Spleen (tissue), 7 donors: ENCODE measurements around the gene HCRTR2.

Experiments used
- POLR2A ChIP-seq, 3 donors: fragments of 450-650 bp; IDR thresholded peaks; one replicate each; pipeline ENCODE4 v1.5.1; 2017; ENCODE audit warnings: antibody characterized with exemption in 3 of 3, mild to moderate bottlenecking in 1 of 3
- POLR2AphosphoS5 ChIP-seq, 3 donors: sonication (generic); formaldehyde crosslinking; IDR thresholded peaks; one replicate each; pipeline ENCODE4 v1.5.1; 2017; ENCODE audit warnings: antibody characterized with exemption in 3 of 3
- TF ChIP-seq, protein P1 (sequence below), 11 experiments: fragments of 200-600 bp in 7 of 11; fragments of 450-650 bp in 4 of 11; sonication (generic) in 4 of 11; IDR thresholded peaks in 8 of 11; conservative IDR thresholded peaks in 3 of 11; 1 replicate in 7 of 11; 2 replicates in 4 of 11; pipeline versions ENCODE4 v1.4.0 to v1.8.0; 2016 to 2021; ENCODE audit warnings: antibody characterized with exemption in 11 of 11, inconsistent platforms in 4 of 11, mild to moderate bottlenecking in 1 of 11
- donor health status: DM: no; HTN: no; CAD: no; lungs with moderate emphysema.
- donor health status: DM: no; HTN: no; CAD: no.
- donor health status: DM: no; HTN: no; CAD: no.

DNA sequence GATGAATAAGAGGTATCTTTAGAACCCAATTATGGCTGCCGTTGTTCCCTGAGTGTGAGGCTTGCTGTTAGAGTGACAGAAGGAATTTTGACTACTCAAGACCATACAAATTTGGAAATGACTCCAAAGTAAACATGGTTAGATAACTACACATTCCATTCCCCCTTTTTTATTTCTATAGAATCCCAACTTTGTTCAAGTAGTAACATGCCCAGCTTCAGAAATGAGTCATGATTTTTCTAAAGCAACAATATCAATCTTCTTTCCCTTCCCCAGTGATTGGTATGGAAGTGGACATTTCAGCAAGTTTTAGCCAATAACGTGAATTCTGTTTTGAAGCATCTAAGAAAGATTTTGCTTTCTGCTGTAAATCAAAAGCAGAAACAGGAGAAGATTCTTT, 37.8 kb downstream of the HCRTR2 start:
- TF ChIP-seq, protein P1, sequence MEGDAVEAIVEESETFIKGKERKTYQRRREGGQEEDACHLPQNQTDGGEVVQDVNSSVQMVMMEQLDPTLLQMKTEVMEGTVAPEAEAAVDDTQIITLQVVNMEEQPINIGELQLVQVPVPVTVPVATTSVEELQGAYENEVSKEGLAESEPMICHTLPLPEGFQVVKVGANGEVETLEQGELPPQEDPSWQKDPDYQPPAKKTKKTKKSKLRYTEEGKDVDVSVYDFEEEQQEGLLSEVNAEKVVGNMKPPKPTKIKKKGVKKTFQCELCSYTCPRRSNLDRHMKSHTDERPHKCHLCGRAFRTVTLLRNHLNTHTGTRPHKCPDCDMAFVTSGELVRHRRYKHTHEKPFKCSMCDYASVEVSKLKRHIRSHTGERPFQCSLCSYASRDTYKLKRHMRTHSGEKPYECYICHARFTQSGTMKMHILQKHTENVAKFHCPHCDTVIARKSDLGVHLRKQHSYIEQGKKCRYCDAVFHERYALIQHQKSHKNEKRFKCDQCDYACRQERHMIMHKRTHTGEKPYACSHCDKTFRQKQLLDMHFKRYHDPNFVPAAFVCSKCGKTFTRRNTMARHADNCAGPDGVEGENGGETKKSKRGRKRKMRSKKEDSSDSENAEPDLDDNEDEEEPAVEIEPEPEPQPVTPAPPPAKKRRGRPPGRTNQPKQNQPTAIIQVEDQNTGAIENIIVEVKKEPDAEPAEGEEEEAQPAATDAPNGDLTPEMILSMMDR (IDR thresholded peaks at IDR 0.05 in 8 of 11, conservative IDR thresholded peaks at IDR 0.05 in 3 of 11), result no peak
- TF ChIP-seq POLR2A (IDR thresholded peaks at IDR 0.05) (no peak), POLR2AphosphoS5 (IDR thresholded peaks at IDR 0.05) (no peak)
